ENCODE measurements around the gene GRIK3.

DNA sequence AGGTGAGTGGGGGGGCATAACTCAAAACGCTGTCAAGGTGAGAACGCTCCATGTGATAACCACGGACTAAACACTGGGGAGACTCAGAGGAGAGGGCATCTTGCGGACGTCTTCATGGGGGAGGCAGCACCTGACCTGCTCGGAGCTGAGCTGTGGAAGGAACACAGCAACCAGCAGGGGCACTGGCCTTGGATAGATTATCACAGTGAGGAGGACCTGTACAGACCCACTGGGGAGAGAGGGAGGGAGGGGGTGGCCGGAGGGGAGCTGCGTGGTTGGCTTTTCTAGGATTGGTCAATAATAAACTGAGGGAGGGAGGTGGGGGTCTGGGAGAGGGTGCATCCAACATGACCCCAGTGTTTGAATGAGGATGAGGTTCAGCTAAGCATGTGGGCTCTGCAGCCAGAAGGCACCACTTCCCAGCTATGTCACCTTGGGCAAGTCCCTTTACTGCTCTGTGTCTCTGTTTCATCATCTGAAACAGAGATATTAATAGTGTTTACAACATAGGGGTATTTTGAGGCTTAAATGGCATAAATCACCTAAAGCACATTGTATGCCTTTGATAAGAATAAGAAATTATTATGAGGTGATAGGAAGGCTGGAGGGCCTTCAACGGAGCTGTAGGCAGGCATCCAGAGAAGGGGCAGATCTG is 123.3 kb downstream of the GRIK3 start:
- TF ChIP-seq, protein P1, sequence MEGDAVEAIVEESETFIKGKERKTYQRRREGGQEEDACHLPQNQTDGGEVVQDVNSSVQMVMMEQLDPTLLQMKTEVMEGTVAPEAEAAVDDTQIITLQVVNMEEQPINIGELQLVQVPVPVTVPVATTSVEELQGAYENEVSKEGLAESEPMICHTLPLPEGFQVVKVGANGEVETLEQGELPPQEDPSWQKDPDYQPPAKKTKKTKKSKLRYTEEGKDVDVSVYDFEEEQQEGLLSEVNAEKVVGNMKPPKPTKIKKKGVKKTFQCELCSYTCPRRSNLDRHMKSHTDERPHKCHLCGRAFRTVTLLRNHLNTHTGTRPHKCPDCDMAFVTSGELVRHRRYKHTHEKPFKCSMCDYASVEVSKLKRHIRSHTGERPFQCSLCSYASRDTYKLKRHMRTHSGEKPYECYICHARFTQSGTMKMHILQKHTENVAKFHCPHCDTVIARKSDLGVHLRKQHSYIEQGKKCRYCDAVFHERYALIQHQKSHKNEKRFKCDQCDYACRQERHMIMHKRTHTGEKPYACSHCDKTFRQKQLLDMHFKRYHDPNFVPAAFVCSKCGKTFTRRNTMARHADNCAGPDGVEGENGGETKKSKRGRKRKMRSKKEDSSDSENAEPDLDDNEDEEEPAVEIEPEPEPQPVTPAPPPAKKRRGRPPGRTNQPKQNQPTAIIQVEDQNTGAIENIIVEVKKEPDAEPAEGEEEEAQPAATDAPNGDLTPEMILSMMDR (conservative IDR thresholded peaks at IDR 0.05), result no peak
- no peak for TF ChIP-seq ZFX (IDR thresholded peaks at IDR 0.05)
